Measurements from ENCODE around the gene B3GALNT1.

DNA sequence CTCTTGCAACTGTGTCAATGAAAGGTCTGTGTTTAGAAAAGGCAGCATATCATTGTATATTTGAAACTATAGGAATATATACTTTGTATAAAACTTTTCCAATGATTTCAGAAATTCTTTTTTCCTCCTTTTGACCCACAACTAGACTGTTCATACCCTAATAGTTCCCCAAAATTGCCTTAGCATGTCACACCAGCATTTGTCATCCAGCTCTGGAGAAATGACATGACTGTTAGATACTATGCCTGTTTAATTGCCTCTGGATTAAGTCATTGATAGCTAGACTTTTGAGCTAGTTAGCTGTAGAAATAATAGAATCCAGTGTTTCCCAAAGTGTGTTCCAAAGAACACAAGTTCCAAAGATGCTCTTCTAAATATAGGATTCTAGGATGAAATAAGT is 32.4 kb downstream of the B3GALNT1 start:
- TF ChIP-seq, protein P1, sequence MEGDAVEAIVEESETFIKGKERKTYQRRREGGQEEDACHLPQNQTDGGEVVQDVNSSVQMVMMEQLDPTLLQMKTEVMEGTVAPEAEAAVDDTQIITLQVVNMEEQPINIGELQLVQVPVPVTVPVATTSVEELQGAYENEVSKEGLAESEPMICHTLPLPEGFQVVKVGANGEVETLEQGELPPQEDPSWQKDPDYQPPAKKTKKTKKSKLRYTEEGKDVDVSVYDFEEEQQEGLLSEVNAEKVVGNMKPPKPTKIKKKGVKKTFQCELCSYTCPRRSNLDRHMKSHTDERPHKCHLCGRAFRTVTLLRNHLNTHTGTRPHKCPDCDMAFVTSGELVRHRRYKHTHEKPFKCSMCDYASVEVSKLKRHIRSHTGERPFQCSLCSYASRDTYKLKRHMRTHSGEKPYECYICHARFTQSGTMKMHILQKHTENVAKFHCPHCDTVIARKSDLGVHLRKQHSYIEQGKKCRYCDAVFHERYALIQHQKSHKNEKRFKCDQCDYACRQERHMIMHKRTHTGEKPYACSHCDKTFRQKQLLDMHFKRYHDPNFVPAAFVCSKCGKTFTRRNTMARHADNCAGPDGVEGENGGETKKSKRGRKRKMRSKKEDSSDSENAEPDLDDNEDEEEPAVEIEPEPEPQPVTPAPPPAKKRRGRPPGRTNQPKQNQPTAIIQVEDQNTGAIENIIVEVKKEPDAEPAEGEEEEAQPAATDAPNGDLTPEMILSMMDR (IDR thresholded peaks at IDR 0.05) = no peak
- TF ChIP-seq POLR2AphosphoS5 (IDR thresholded peaks at IDR 0.05) = no peak
